Muscle of arm (tissue), 14 donors: ENCODE measurements around the gene RRM2. TPM values are rescaled to one million over a fixed set of nuclear protein-coding genes. Genes with fewer than 3 reads are reported as not detected.

Experiments
- DNase-seq: peaks from one replicate; pipeline ENCODE4 v3.0.0-alpha.2; 2013
- long read RNA-seq, 11 donors: transcript quantifications; one replicate each; lab custom pipeline, GENCODE V29; 2026
- polyA plus RNA-seq, 12 donors: library from polyadenylated mRNA; unstranded; fragments of 120-200 nt; gene quantifications; one replicate each; pipeline ENCODE4 v1.2.1, GENCODE V29; 2013; ENCODE audit not compliant: insufficient read length in 12 of 12

RRM2 gene
- polyA plus RNA-seq, result 10 to 100 TPM in 11 of 12 donors, not detected in 1; 24.9 to 58.9 (median 39.8) TPM
- long read RNA-seq, donor 1, transcript RRM2-202 (10 exons, 3,673 nt), result major isoform, 11 of 15 reads
- long read RNA-seq, donor 1, partial matches to known transcripts, result 0 of 15 reads
- long read RNA-seq, donor 1, other reads (novel, unspliced or antisense), result 0 of 15 reads
- long read RNA-seq, donor 2, transcript RRM2-202 (10 exons, 3,673 nt), result major isoform, 7 of 7 reads
- long read RNA-seq, donor 2, partial matches to known transcripts, result 0 of 7 reads
- long read RNA-seq, donor 2, other reads (novel, unspliced or antisense), result 0 of 7 reads
- long read RNA-seq, donor 3, partial matches to known transcripts, result 0 of 3 reads
- long read RNA-seq, donor 3, other reads (novel, unspliced or antisense), result 0 of 3 reads
- long read RNA-seq, donor 4, partial matches to known transcripts, result 0 of 4 reads
- long read RNA-seq, donor 4, other reads (novel, unspliced or antisense), result 0 of 4 reads
- long read RNA-seq, donor 5, transcript RRM2-202 (10 exons, 3,673 nt), result major isoform, 15 of 19 reads
- long read RNA-seq, donor 5, partial matches to known transcripts, result 0 of 19 reads
- long read RNA-seq, donor 5, other reads (novel, unspliced or antisense), result 0 of 19 reads
- long read RNA-seq, donor 6, transcript RRM2-202 (10 exons, 3,673 nt), result major isoform, 5 of 5 reads
- long read RNA-seq, donor 6, partial matches to known transcripts, result 0 of 5 reads
- long read RNA-seq, donor 6, other reads (novel, unspliced or antisense), result 0 of 5 reads
- long read RNA-seq, donor 7, result 0 reads
- long read RNA-seq, donor 8, partial matches to known transcripts, result 0 of 5 reads
- long read RNA-seq, donor 8, other reads (novel, unspliced or antisense), result 0 of 5 reads
- long read RNA-seq, donor 9, transcript RRM2-202 (10 exons, 3,673 nt), result major isoform, 13 of 16 reads
- long read RNA-seq, donor 9, partial matches to known transcripts, result 0 of 16 reads
- long read RNA-seq, donor 9, other reads (novel, unspliced or antisense), result 0 of 16 reads
- long read RNA-seq, donor 10, partial matches to known transcripts, result 0 of 6 reads
- long read RNA-seq, donor 10, other reads (novel, unspliced or antisense), result 0 of 6 reads
- long read RNA-seq, donor 11, transcript RRM2-202 (10 exons, 3,673 nt), result major isoform, 12 of 12 reads
- long read RNA-seq, donor 11, partial matches to known transcripts, result 0 of 12 reads
- long read RNA-seq, donor 11, other reads (novel, unspliced or antisense), result 0 of 12 reads

- peak; percentile 93 for DNase-seq
Observed at GRCh38 chr2:10122500-10123280, at the start of gene RRM2. Gene RRM2 (plus strand): TSS chr2:10122739. CDS start chr2:10122799, 60 bp downstream.

- no peak for DNase-seq
Observed at GRCh38 chr2:10073706-10074105, 48.8 kb upstream of the RRM2 start.

- no peak for DNase-seq
Observed at GRCh38 chr2:10075101-10075500, 47.4 kb upstream of the RRM2 start.

DNA sequence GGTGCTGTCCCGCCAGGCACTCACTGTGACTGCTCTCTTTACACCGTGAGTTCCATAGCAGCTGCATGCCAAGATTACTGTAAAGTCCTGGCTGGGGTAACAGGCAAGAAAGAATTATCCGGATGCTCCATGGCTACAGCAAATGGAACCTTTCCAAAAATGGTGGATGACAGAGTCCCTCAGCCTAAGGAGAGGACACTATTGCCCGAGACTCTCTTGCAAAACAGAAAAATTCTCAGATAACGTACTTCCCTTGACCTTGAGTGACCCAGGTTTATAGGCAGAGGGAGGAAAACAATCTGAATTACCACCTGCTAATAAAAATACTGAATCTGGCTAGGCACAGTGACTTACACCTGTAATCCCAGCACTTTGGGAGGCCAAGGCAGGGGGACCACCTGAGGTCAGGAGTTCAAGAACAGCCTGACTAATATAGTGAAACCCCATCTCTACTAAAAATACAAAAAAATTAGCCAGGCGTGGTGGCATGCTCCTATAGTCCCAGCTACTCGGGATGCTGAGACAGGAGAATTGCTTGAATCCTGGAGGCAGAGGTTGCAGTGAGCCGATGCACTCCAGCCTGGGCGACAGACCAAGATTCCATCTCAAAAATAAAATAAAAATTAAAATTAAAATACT is 46.8 kb upstream of the RRM2 start:
- no peak for DNase-seq

DNA sequence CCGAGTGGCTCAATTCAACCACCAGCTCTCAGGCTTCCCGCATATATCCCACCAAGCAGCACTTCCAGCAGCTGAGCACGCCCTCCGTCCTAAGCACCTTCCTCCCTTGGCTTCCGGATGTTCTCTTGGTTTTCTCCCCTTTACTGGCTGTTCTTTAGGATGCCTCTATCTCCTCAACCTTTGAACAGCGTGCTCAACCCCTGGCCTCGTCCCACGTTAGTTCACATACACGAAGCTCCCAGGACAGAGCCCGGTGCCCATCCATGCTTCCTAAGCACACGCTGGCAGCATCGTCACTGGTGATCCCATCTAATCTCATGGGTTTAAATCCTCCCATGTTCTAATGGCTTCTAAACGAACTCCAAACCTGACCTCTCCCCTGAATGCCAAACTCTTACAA is 46.0 kb upstream of the RRM2 start:
- DNase-seq, result no peak

- DNase-seq, result no peak
Observed at GRCh38 chr2:10076988-10077527, 45.5 kb upstream of the RRM2 start.

DNA sequence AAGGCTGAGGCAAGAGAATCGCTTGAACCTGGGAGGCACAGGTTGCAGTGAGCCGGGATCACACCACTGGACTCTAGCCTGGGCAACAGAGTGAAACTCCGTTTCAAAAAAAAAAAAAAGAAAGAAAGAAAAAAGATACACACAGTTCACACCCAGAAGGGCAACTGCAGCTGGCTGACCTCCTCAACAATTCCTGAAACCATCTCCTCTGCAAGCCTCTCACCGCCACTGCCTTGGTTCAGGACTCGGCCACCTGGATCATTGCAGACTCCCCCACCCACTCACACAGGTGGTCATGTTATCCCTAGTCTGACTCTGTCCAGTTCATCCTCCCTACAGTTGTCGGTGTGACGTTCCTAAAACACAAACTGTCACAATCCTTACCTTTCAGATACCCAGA is 44.5 kb upstream of the RRM2 start:
- DNase-seq, result no peak

DNA sequence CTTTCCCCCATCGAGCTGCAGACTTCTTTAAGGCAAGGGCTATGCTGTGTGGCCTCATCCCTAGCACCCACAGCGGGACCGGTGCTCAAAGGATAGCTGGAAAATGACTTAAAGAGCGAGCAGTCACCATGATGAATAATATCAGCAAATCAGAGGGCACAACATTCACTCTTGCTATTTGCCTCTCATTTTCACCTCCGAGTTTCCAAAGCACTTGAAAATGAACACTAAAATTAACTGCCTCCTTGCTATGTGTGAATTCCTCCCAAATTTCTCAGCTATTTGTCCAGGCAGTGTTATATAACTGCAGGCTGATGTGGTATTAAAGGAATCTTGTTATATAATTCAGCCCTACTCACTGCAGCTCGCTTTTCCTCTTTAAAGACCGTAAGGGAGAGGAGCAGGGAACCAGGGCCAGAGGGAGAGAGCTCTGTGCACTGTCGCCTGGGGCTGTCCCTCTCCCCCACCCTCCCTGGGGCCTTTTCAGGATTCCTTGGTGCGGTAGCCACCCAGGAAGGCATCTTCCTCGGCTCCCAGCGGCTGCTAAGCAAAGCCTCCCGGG is 43.8 kb upstream of the RRM2 start:
- no peak for DNase-seq

GRCh38 chr2:10079266-10079869 is 43.2 kb upstream of the RRM2 start:
- DNase-seq, result peak; percentile 57

DNA sequence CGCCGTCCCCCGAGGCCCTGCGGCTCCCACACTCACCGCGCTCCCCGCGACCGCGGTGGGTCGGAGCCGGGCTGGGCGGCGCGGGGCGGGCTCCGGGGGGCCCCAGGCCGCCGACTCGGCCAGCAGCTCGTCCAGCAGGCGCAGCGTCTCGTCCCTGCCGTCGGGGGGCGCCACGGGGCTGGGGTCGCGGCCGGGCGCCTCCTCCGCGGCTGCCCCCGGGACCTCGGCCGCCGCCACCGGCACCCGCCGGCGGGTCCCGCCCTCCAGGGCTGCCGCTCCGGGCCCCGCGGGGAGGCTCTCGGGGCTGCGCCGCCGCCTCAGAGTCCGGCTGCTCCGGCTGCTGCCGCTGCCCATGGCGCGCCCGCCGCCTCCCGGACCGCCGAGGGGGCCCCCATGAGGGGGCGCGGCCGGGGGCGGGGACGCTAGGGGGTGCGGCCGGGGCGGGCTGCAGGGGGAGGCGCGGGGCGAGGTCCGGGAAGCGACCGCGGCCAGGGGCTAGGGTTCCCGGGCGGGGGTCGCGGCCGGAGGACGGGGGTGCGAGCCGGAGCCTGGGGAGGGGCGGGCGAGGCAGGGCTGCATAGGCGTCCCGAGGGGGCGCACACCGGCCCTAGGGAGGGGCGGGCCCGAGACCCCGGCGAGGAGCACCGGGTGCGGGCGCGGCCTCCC is 42.5 kb upstream of the RRM2 start, which contains the start of gene CYS1:
TSS of gene CYS1 (minus strand) at position 542 of the 666 bp plus-strand sequence. CDS start at position 354, 188 bp downstream.
- no peak for DNase-seq

GRCh38 chr2:10080536-10081304 is 41.8 kb upstream of the RRM2 start:
- no peak for DNase-seq

GRCh38 chr2:10083046-10083445 is 39.5 kb upstream of the RRM2 start:
- peak; percentile 43 for DNase-seq

GRCh38 chr2:10083692-10084211 is 38.8 kb upstream of the RRM2 start:
- DNase-seq, result no peak

DNA sequence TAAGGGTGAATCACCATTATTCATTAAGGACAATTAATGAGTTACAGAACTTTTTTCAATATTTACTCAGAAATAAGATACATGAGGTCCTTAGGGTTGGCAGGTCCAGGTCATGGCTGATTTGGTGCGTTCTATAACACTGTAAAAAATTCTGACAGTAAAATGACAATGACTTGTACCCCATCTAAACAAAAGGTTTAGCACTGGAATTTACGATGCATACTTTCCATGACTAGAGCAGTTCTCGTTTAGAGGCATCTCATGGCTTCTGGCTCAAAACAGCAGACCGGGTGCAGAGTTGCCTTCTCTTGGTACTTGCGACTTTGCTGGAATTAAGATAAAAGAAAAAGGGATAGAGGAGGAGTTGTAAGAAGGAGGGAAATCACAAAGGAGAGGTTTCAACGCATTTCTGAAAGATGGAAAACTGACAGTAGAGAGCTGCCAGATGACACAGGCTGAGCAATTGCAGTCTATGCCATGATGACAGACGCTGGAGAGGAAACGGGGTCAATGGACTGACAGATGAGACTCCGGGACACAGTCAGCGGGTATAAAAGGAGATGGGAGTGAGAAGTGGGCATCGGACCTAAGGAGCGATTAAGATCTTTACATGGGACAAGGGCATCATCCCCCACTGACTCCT is 38.2 kb upstream of the RRM2 start:
- DNase-seq, result no peak

DNA sequence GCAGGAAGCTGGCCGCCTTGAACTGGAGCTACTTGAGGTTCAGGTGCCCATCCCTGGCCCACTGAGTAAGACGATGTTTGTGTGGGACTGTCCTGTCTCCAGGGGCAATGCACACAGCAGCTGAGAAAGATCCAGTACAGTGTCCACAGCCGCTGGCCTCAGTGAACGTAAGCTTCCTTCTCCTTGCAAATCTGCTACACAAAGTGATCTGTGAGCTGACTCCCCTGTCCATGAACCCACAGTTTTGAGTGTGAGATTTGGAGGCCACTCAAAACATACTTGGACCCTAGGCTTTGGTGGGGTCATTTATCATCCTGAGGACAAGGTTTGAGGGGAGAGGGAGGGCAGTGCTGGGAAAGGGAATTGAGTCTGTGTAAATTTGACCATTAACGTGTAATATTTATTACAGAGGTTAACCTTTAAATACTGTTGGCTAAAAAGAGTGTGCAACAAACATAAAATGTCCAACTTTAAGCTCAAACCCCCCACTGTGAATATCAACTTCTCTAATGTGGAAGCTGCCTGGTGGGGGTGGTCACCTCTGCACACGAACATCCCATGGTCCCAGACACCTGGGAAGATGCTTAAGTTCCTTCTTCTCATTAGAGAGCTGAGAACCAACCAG is 37.4 kb upstream of the RRM2 start:
- no peak for DNase-seq

GRCh38 chr2:10085668-10086059 is 36.9 kb upstream of the RRM2 start:
- DNase-seq, result no peak

GRCh38 chr2:10086950-10087349 is 35.6 kb upstream of the RRM2 start:
- no peak for DNase-seq
